GM12865 (cell line): Measurements from ENCODE around the gene ABCC4.
"Not testable (repeated sequence)": the region's sequence is repeated elsewhere in the genome, so short reads cannot be mapped to it uniquely, and the experiment has no call there.

Experiments used
- DNase-seq: peaks from one replicate; pipeline ENCODE4 v3.0.0; 2010; ENCODE audit warnings: low read depth
- H3K4me3 ChIP-seq: 2 replicates; pipeline ENCODE4 v1.5.1; 2011; ENCODE audit warnings: mild to moderate bottlenecking, low read depth, low read length, control low read depth
- TF ChIP-seq, protein P1 (sequence below): IDR thresholded peaks from 2 replicates; pipeline ENCODE4 v1.5.1; 2011; ENCODE audit warnings: low read length, control low read depth, low read depth, inconsistent platforms; ENCODE audit not compliant: insufficient read depth; ENCODE audit errors: missing control alignments

The ABCC4 gene

GRCh38 chr13:95212983-95213850 is 88.0 kb downstream of the ABCC4 start:
- TF ChIP-seq, protein P1, sequence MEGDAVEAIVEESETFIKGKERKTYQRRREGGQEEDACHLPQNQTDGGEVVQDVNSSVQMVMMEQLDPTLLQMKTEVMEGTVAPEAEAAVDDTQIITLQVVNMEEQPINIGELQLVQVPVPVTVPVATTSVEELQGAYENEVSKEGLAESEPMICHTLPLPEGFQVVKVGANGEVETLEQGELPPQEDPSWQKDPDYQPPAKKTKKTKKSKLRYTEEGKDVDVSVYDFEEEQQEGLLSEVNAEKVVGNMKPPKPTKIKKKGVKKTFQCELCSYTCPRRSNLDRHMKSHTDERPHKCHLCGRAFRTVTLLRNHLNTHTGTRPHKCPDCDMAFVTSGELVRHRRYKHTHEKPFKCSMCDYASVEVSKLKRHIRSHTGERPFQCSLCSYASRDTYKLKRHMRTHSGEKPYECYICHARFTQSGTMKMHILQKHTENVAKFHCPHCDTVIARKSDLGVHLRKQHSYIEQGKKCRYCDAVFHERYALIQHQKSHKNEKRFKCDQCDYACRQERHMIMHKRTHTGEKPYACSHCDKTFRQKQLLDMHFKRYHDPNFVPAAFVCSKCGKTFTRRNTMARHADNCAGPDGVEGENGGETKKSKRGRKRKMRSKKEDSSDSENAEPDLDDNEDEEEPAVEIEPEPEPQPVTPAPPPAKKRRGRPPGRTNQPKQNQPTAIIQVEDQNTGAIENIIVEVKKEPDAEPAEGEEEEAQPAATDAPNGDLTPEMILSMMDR, result no peak
- H3K4me3 ChIP-seq, result no peak overlapping the region
- DNase-seq, result no peak

DNA sequence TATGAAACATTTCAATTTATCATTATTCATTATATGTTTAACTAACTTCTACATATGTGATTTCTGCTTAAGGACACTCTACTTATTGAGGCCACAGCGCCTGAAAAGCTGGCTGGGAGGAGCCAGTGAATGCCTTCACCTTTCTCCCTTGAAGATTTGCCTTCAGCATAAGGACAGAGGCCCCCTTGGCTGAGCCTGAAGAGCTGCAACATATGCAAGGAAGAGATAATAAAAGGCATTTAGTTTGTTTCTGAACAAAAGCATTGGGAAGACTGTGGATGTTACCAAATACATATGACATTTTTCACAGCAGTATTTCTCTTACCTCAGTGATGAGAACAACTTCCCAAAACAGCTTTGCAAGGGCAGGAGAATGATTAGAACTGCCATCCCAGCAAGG is 92.1 kb downstream of the ABCC4 start:
- TF ChIP-seq, protein P1, result no peak
- H3K4me3 ChIP-seq, result no peak overlapping the region
- no peak for DNase-seq

DNA sequence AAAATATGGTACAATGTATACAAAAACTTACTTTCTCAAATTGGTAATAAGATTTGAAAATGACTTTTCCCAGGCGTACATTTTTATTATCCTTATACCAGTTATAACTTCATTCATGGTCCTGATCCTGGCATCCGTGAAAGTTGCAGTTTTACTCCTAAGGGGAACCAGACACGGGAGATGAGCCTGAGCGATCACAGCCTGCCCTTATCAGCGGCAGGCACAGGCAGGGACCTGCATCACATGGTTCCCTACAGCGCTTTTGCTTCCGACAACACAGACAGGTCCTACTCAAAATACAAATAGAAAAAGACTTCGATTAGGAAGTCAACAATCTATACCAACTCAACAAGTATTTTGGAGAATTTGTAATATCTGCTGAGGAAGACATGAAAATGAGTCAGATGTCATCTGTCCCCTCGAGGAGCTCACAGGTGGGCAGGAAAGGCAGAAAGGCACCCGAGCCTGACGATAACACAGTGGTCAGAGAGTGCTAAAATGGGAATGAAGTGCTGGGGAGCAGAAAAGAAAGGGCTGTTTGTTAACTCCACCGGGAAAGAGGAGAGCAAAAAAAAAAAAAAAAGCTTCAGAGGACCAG is 93.4 kb downstream of the ABCC4 start:
- peak overlapping the region; percentile 12 for H3K4me3 ChIP-seq
- DNase-seq, result peak; percentile 69
- TF ChIP-seq, protein P1, result no peak

DNA sequence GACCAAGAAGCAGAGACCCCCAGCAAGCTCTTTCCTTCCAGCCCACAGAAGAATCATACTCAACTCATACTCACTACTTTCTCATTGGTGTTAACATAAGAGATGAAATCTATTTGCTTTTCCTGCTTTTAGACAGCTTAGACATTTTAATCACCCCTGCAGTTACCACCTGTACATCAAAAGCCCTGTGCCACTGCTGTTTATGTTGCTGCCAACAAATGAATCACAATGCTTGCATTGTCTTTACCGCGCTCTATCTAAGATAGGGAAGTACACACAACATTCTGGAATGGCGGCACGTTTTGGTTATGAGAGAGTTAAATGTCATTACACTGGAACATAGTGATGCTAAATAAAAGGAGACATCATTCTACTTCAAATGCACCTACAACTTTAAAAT is 95.1 kb downstream of the ABCC4 start:
- no peak overlapping the region for H3K4me3 ChIP-seq
- TF ChIP-seq, protein P1, result no peak
- no peak for DNase-seq

- DNase-seq, result no peak
- H3K4me3 ChIP-seq, result no peak overlapping the region
- TF ChIP-seq, protein P1, result no peak
These were observed 97.0 kb downstream of the ABCC4 start for GRCh38 chr13:95204231-95204765.

DNA sequence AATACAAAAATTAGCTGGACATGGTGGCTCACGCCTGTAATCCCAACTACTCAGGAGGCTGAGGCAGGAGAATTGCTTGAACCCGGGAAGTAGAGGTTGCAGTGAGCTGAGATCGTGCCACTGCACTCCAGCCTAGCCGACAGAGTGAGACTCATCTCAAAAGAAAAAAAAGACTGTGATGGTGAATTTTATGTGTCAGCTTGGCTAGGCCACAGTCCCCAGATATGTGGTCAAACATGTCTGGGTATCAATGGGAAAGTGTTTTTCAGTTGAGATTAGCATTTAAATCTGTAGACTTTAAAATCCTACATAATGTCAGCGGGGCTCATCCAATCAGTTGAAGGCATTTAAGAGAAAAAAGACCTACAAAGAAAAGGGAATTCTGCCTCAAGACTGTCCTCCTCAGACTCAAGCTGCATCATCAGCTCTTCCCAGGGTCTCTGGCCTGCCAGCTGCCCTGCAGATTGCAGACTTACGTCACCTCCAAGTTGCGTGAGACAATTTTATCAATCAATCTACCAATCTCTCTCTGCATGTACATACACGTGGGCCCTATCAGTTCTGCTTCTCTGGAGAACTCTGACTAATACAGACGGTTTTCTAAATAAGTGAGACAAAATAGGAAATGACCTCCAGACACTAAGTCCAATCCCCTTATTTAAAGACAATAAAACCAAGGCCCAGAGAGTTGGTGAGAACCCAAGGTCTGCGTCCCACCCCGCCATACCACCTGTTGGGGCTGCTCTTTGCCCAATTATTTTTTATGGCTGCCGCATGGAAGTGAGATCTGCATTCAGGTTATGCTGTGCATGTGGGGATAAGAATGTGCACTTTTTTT is 99.2 kb downstream of the ABCC4 start:
- no peak overlapping the region for H3K4me3 ChIP-seq
- TF ChIP-seq, protein P1, result no peak
- no peak for DNase-seq

GRCh38 chr13:95200386-95200957 is 100.8 kb downstream of the ABCC4 start:
- DNase-seq, H3K4me3 ChIP-seq: not testable (repeated sequence)
